Measurements from ENCODE around the gene CYP17A1.
"Not testable (repeated sequence)": the region's sequence is repeated elsewhere in the genome, so short reads cannot be mapped to it uniquely, and the experiment has no call there.

The CYP17A1 gene

GRCh38 chr10:102859911-102860310 lies 22.7 kb upstream of the CYP17A1 start:
- no peak overlapping the region for H3K9ac ChIP-seq (ENCODE audit: low read depth in 1 of 2, low read length in 2 of 2)
- no peaks in the 10 kb centered on the region for H3K9me3 ChIP-seq (ENCODE audit: control insufficient read depth in 1 of 2, low read length in 2 of 2)
- no peak overlapping the region for H3K27ac ChIP-seq (ENCODE audit: low read depth, low read length)
- H3K27me3 ChIP-seq (ENCODE audit: control insufficient read depth in 1 of 2, insufficient read depth in 2 of 2, low read length in 2 of 2), result no peaks in the 10 kb centered on the region
- H3K4me1 ChIP-seq (ENCODE audit: control insufficient read depth in 1 of 2, insufficient read depth in 2 of 2, low read length in 2 of 2), result peaks cover 0 to 5% of the 10 kb centered on the region in 2 donors
- no peak overlapping the region for H3K4me3 ChIP-seq (ENCODE audit: low read depth in 1 of 2, low read length in 2 of 2)
- peaks cover 10 to 16% of the 10 kb centered on the region in 2 donors for H3K36me3 ChIP-seq (ENCODE audit: control insufficient read depth in 1 of 2, insufficient read depth in 2 of 2, low read length in 2 of 2)

- Histone ChIP-seq H3K36me3 (ENCODE audit: control insufficient read depth in 1 of 2, insufficient read depth in 2 of 2, low read length in 2 of 2) (peaks cover 6 to 9% of the 10 kb centered on the region in 2 donors), H3K27me3 (ENCODE audit: control insufficient read depth in 1 of 2, insufficient read depth in 2 of 2, low read length in 2 of 2) (no peaks in the 10 kb centered on the region), H3K9me3 (ENCODE audit: control insufficient read depth in 1 of 2, low read length in 2 of 2) (no peaks in the 10 kb centered on the region), H3K4me3 (ENCODE audit: low read depth in 1 of 2, low read length in 2 of 2) (no peak overlapping the region), H3K4me1 (ENCODE audit: control insufficient read depth in 1 of 2, insufficient read depth in 2 of 2, low read length in 2 of 2) (peaks cover 0 to 8% of the 10 kb centered on the region in 2 donors), H3K9ac (ENCODE audit: low read depth in 1 of 2, low read length in 2 of 2) (no peak overlapping the region), H3K27ac (ENCODE audit: low read depth, low read length) (no peak overlapping the region)
These were observed 19.7 kb upstream of the CYP17A1 start for GRCh38 chr10:102856758-102857424.

- H3K9me3 ChIP-seq (ENCODE audit: control insufficient read depth in 1 of 2, low read length in 2 of 2); H3K27ac ChIP-seq (ENCODE audit: low read depth, low read length); H3K36me3 ChIP-seq (ENCODE audit: control insufficient read depth in 1 of 2, insufficient read depth in 2 of 2, low read length in 2 of 2); H3K27me3 ChIP-seq (ENCODE audit: control insufficient read depth in 1 of 2, insufficient read depth in 2 of 2, low read length in 2 of 2); H3K9ac ChIP-seq (ENCODE audit: low read depth in 1 of 2, low read length in 2 of 2); H3K4me3 ChIP-seq (ENCODE audit: low read depth in 1 of 2, low read length in 2 of 2); H3K4me1 ChIP-seq (ENCODE audit: control insufficient read depth in 1 of 2, insufficient read depth in 2 of 2, low read length in 2 of 2): not testable (repeated sequence)
These were observed 18.7 kb upstream of the CYP17A1 start for GRCh38 chr10:102855731-102856436.

- not testable (repeated sequence) for H3K36me3 ChIP-seq (ENCODE audit: control insufficient read depth in 1 of 2, insufficient read depth in 2 of 2, low read length in 2 of 2); H3K9me3 ChIP-seq (ENCODE audit: control insufficient read depth in 1 of 2, low read length in 2 of 2); H3K4me3 ChIP-seq (ENCODE audit: low read depth in 1 of 2, low read length in 2 of 2); H3K4me1 ChIP-seq (ENCODE audit: control insufficient read depth in 1 of 2, insufficient read depth in 2 of 2, low read length in 2 of 2); H3K9ac ChIP-seq (ENCODE audit: low read depth in 1 of 2, low read length in 2 of 2); H3K27me3 ChIP-seq (ENCODE audit: control insufficient read depth in 1 of 2, insufficient read depth in 2 of 2, low read length in 2 of 2); H3K27ac ChIP-seq (ENCODE audit: low read depth, low read length)
These were observed 16.0 kb upstream of the CYP17A1 start for GRCh38 chr10:102853237-102853636.

- no peaks in the 10 kb centered on the region for H3K36me3 ChIP-seq (ENCODE audit: control insufficient read depth in 1 of 2, insufficient read depth in 2 of 2, low read length in 2 of 2)
- no peak overlapping the region for H3K4me3 ChIP-seq (ENCODE audit: low read depth in 1 of 2, low read length in 2 of 2)
- no peaks in the 10 kb centered on the region for H3K27me3 ChIP-seq (ENCODE audit: control insufficient read depth in 1 of 2, insufficient read depth in 2 of 2, low read length in 2 of 2)
- peaks cover 0 to 4% of the 10 kb centered on the region in 2 donors for H3K4me1 ChIP-seq (ENCODE audit: control insufficient read depth in 1 of 2, insufficient read depth in 2 of 2, low read length in 2 of 2)
- no peaks in the 10 kb centered on the region for H3K9me3 ChIP-seq (ENCODE audit: control insufficient read depth in 1 of 2, low read length in 2 of 2)
- H3K9ac ChIP-seq (ENCODE audit: low read depth in 1 of 2, low read length in 2 of 2), result no peak overlapping the region
- no peak overlapping the region for H3K27ac ChIP-seq (ENCODE audit: low read depth, low read length)
These were observed 12.9 kb upstream of the CYP17A1 start for GRCh38 chr10:102850025-102850518.

- H3K27ac ChIP-seq (ENCODE audit: low read depth, low read length), result no peak overlapping the region
- no peaks in the 10 kb centered on the region for H3K4me1 ChIP-seq (ENCODE audit: control insufficient read depth in 1 of 2, insufficient read depth in 2 of 2, low read length in 2 of 2)
- no peak overlapping the region for H3K4me3 ChIP-seq (ENCODE audit: low read depth in 1 of 2, low read length in 2 of 2)
- no peaks in the 10 kb centered on the region for H3K36me3 ChIP-seq (ENCODE audit: control insufficient read depth in 1 of 2, insufficient read depth in 2 of 2, low read length in 2 of 2)
- H3K27me3 ChIP-seq (ENCODE audit: control insufficient read depth in 1 of 2, insufficient read depth in 2 of 2, low read length in 2 of 2), result no peaks in the 10 kb centered on the region
- H3K9me3 ChIP-seq (ENCODE audit: control insufficient read depth in 1 of 2, low read length in 2 of 2), result no peaks in the 10 kb centered on the region
- no peak overlapping the region for H3K9ac ChIP-seq (ENCODE audit: low read depth in 1 of 2, low read length in 2 of 2)
These were observed 8.2 kb upstream of the CYP17A1 start for GRCh38 chr10:102845352-102845902.

GRCh38 chr10:102844190-102844776 lies 7.1 kb upstream of the CYP17A1 start:
- not testable (repeated sequence) for H3K9ac ChIP-seq (ENCODE audit: low read depth in 1 of 2, low read length in 2 of 2); H3K27ac ChIP-seq (ENCODE audit: low read depth, low read length); H3K36me3 ChIP-seq (ENCODE audit: control insufficient read depth in 1 of 2, insufficient read depth in 2 of 2, low read length in 2 of 2); H3K27me3 ChIP-seq (ENCODE audit: control insufficient read depth in 1 of 2, insufficient read depth in 2 of 2, low read length in 2 of 2); H3K9me3 ChIP-seq (ENCODE audit: control insufficient read depth in 1 of 2, low read length in 2 of 2); H3K4me3 ChIP-seq (ENCODE audit: low read depth in 1 of 2, low read length in 2 of 2); H3K4me1 ChIP-seq (ENCODE audit: control insufficient read depth in 1 of 2, insufficient read depth in 2 of 2, low read length in 2 of 2)

- H3K9me3 ChIP-seq (ENCODE audit: control insufficient read depth in 1 of 2, low read length in 2 of 2); H3K4me1 ChIP-seq (ENCODE audit: control insufficient read depth in 1 of 2, insufficient read depth in 2 of 2, low read length in 2 of 2); H3K27ac ChIP-seq (ENCODE audit: low read depth, low read length); H3K4me3 ChIP-seq (ENCODE audit: low read depth in 1 of 2, low read length in 2 of 2); H3K36me3 ChIP-seq (ENCODE audit: control insufficient read depth in 1 of 2, insufficient read depth in 2 of 2, low read length in 2 of 2); H3K27me3 ChIP-seq (ENCODE audit: control insufficient read depth in 1 of 2, insufficient read depth in 2 of 2, low read length in 2 of 2); H3K9ac ChIP-seq (ENCODE audit: low read depth in 1 of 2, low read length in 2 of 2): not testable (repeated sequence)
These were observed 5.9 kb upstream of the CYP17A1 start for GRCh38 chr10:102843139-102843538.

- no peak overlapping the region for H3K27ac ChIP-seq (ENCODE audit: low read depth, low read length)
- no peak overlapping the region for H3K4me3 ChIP-seq (ENCODE audit: low read depth in 1 of 2, low read length in 2 of 2)
- peaks cover 6 to 11% of the 10 kb centered on the region in 2 donors for H3K9me3 ChIP-seq (ENCODE audit: control insufficient read depth in 1 of 2, low read length in 2 of 2)
- no peaks in the 10 kb centered on the region for H3K4me1 ChIP-seq (ENCODE audit: control insufficient read depth in 1 of 2, insufficient read depth in 2 of 2, low read length in 2 of 2)
- no peak overlapping the region for H3K9ac ChIP-seq (ENCODE audit: low read depth in 1 of 2, low read length in 2 of 2)
- no peaks in the 10 kb centered on the region for H3K27me3 ChIP-seq (ENCODE audit: control insufficient read depth in 1 of 2, insufficient read depth in 2 of 2, low read length in 2 of 2)
- no peaks in the 10 kb centered on the region for H3K36me3 ChIP-seq (ENCODE audit: control insufficient read depth in 1 of 2, insufficient read depth in 2 of 2, low read length in 2 of 2)
These were observed 4.7 kb upstream of the CYP17A1 start for GRCh38 chr10:102841827-102842345.
